GM12874 (cell line): ENCODE data around the gene DHX35.

Experiments
- CTCF ChIP-seq: IDR thresholded peaks from 2 replicates; pipeline ENCODE4 v1.5.1; 2011; ENCODE audit warnings: low read depth, mild to moderate bottlenecking, control low read depth, low read length, moderate library complexity; ENCODE audit not compliant: insufficient read depth

The DHX35 gene

GRCh38 chr20:39067526-39068216 is 105.5 kb downstream of the DHX35 start:
- no peak for TF ChIP-seq CTCF

DNA sequence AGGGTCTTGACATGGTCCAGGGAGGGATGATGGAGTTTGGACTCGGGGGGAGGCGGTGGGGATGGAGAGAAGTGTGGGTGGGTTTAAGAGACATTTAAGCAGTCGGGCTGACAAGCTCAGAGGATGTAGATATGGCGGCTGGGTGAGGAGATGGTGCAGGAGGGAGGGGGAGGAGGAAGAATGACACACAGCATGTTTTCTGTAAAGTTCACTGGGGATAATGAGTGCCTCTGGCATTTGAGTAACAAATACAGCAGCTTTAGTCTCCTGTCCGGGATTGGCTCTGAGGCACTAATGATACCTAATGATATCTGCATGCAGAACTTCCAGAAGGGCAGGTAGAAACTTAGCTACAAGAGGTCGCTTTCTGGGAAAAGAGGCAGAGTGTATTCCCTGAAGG is 107.8 kb downstream of the DHX35 start:
- TF ChIP-seq CTCF = no peak

DNA sequence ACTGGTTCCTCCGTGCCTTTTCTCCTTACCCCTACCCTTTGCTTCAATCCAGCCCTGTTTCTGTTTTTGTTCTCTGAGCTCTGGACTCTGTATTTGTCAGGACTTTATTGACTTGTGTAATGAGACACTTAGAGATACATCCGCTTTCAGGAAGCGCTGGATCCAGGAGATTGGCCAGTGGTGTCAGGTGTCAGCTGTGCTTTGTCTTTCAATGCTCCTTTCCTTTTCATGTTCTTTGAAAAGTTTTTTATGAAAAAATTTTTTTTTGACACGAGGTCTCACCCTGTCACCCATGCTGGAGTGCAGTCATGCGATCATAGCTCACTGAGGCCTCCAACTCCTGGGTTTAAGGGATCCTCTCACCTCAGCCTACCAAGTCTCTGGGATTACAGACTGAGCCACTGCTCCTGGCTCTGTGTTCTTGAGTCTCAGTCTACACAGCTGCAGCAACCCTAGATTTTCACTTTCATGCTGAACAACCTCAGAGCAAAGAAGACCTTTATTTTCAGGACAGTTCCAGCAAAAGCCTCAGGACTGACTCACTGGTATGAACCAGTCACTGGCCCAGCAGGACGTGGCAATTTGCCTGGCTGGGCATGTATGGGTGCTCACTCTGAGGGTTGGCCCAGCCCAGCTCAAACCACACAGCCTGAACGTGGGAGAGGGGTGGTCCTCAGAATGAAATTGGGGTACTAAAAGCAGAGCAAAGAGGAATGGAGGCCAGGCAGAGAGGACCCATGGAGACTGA is 108.5 kb downstream of the DHX35 start:
- TF ChIP-seq CTCF = no peak

DNA sequence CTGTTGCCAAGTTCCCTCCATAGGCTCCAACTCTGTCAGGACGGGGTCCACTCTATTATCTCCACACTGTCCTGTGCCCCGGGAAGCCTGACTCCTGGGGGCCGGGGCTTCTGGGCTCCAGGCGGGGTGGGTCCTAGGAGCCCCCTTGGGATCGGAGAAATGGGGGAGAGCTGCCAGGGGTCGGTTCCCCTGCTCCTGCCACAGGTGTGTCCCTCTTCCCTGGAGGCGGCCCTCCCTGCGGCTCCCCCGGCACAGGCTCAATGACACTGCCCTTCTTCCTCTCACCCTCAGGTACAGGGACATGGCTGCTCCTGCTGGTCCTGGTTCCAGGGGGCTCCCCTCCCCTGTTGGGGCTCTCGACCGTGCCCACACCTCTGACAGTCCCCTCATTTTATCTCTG is 110.0 kb downstream of the DHX35 start:
- TF ChIP-seq CTCF = no peak

- no peak for TF ChIP-seq CTCF
Observed at GRCh38 chr20:39072653-39073052, 110.5 kb downstream of the DHX35 start.

GRCh38 chr20:39075731-39076130 is 113.6 kb downstream of the DHX35 start:
- TF ChIP-seq CTCF = no peak

DNA sequence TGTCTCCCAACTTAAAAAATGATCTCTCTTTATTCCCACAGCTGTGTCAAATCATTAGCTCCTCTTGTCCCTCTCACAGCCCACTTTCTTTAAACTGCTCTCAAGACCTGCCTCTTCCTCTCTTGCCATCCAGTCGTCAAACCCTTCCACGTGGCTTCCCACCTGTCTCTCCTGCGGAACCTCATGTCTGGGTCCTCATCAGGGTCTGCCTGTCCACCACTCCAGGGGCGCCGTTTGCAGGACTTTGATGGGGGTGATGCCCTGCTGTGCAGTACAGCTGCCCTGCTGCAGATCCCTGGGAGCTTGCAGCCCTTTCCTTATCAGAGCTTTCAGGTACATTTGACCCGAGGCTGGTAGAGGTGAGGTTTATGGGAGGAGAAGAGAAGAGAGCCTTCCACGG is 114.8 kb downstream of the DHX35 start:
- TF ChIP-seq CTCF = no peak
